ENCODE results near the gene RRP7A.
"Not testable (repeated sequence)": the region's sequence is repeated elsewhere in the genome, so short reads cannot be mapped to it uniquely, and the experiment has no call there.

Gene RRP7A

GRCh38 chr22:42499773-42500160, 19.8 kb downstream of the RRP7A start:
- DNase-seq (ENCODE audit: low read depth in 1 of 2, low spot score in 1 of 2) = not testable (repeated sequence)

DNA sequence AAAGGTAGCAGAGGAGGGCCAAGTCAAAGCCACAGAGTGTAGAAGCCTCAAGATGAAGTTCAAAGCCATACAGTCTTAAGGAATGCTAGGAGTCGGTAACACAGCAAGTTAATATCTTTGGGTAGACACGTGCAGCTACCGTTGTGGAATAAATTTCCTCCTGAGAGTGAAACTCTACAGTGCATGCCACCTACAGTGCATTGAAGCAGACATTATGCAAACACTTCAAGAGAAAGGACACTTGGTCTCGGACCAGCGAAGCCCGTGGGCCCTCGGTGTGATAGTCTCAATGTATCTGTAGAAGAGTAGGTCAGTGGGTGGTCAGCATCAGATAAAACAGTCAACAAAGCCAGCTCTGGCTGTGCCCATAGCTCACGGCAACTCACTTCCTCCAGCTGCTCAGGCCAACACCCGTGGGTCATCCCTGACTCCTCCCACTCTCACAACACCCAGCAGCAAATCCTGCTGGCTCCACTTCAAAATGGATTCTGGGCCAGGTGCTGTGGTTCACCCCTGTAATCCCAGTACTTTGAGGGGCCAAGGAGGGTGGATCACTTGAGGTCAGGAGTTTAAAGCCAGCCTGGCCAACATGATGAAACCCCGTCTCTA, 24.0 kb downstream of the RRP7A start:
- not testable (repeated sequence) for DNase-seq (ENCODE audit: low read depth in 1 of 2, low spot score in 1 of 2)

DNA sequence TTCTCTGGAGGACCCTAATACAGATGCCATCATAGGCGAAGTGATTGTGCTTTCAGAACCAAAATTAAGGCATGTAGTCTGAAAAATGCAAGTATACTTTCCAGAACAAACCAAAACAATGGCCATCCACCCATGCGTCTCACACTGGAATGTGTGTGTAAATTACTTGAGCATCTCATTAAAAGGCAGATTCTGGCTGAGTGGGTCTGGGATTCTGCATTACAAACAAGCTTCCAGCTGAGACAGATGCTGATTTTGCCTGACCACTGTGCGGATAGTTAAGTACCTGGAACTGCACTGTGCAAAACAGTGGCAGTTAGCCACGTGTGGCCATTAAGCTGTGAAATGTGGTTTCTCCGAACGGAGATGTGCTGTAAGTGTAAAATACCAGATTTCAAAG, 26.2 kb downstream of the RRP7A start:
- DNase-seq (ENCODE audit: low read depth in 1 of 2, low spot score in 1 of 2) = no peak

DNA sequence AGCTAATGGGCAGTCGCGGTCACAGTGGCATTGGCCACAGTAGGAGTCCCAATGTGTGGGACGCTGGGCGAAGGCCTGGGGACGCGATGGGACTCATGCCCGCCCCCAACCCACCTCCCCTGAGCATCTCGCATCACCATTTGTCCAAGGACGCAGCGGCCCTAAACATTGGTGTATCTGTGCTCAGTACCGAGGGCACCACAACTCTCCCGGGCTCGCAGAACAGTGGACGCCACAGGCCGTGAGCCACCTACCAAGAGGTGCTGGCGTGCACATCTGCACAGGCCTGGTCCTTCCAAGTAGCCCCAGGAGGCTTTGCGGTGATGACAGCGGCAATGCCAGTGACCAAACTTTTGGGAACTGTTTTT, 27.3 kb downstream of the RRP7A start:
- DNase-seq (ENCODE audit: low read depth in 1 of 2, low spot score in 1 of 2) = no peak

GRCh38 chr22:42490243-42490832, 29.3 kb downstream of the RRP7A start:
- DNase-seq (ENCODE audit: low read depth in 1 of 2, low spot score in 1 of 2) = no peak

GRCh38 chr22:42489000-42489399, 30.6 kb downstream of the RRP7A start:
- no peak for DNase-seq (ENCODE audit: low read depth in 1 of 2, low spot score in 1 of 2)

GRCh38 chr22:42484506-42484905, 35.1 kb downstream of the RRP7A start:
- no peak for DNase-seq (ENCODE audit: low read depth in 1 of 2, low spot score in 1 of 2)

GRCh38 chr22:42483610-42484223, 35.9 kb downstream of the RRP7A start:
- DNase-seq (ENCODE audit: low read depth in 1 of 2, low spot score in 1 of 2) = not testable (repeated sequence)

- no peak for DNase-seq (ENCODE audit: low read depth in 1 of 2, low spot score in 1 of 2)
These were observed 44.5 kb downstream of the RRP7A start for GRCh38 chr22:42475122-42475521.

GRCh38 chr22:42473484-42474193, 46.0 kb downstream of the RRP7A start:
- DNase-seq (ENCODE audit: low read depth in 1 of 2, low spot score in 1 of 2) = no peak

DNA sequence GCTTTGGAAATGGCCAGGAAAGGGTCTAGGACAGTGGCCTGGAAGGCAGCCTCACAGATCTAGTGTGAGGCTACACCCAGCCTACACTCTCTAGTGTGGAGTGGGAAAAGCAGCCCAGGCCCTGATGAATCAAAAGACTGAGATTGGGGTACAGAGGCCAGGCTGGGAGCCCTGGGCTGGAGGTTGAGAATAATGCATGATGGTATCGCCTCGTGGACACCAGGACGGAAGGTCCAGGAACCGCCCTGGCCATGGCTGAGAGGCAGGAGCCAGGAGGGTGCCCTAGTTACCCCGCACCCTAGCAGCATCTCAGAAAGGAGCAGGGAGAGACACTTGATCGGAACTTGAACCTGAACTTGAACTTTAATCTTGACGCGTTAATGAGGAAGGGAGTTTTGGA, 46.9 kb downstream of the RRP7A start:
- no peak for DNase-seq (ENCODE audit: low read depth in 1 of 2, low spot score in 1 of 2)

DNA sequence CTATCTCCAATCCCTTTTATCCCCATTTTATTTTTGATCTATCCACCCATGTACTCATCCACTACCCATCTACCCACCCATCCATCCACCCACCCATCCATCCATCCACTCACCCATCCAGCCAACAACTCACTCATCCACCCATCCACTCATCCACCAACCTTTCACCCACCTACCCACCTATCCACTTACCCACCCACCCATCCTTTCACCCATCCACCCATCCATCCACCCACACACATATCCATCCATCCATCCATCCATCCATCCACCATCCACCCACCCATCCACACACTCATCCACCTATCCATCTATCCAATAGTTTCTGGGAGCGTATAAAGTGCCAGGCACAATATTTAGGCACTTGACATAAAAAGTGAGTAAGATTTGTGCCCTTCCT, 48.2 kb downstream of the RRP7A start:
- no peak for DNase-seq (ENCODE audit: low read depth in 1 of 2, low spot score in 1 of 2)

DNA sequence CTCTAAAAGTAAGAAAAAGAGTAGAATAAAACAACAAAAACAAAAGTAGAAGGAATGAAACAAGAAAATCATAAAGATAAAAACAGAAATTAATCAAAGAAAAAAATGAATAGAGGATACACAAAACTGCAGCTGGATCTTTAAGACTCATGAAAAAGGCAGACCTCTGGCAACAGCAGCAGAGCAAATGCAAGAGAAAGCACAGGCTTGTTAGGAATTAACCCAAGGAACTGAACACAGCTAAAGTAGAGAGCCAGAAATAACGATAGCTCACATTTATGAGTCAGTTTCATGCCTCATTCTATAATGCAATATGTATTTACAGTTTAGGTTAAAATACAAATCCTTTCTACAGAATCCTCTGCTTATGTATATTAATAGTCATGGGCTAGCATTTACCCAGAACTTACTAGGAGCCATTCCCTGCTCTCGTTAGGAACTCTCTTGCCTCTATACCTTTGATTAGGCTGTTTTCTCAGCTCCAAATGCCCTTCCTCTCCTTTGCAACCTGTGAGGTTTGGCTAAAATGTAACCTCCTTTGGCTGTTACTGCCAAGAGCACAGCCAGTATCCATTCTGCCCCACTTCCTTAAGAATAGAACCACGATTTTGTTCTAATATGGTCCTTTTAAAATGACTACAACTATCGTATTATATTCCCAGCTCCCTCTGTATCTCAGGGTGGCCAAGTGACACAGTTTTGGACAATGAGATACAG, 49.1 kb downstream of the RRP7A start:
- DNase-seq (ENCODE audit: low read depth in 1 of 2, low spot score in 1 of 2) = no peak

- no peak for DNase-seq (ENCODE audit: low read depth in 1 of 2, low spot score in 1 of 2)
These were observed 50.8 kb downstream of the RRP7A start for GRCh38 chr22:42468841-42469240.

- DNase-seq (ENCODE audit: low read depth in 1 of 2, low spot score in 1 of 2) = no peak
These were observed 57.6 kb downstream of the RRP7A start for GRCh38 chr22:42462016-42462415.

GRCh38 chr22:42461511-42461910, 58.1 kb downstream of the RRP7A start:
- no peak for DNase-seq (ENCODE audit: low read depth in 1 of 2, low spot score in 1 of 2)

Data from stimulated activated CD4-positive, alpha-beta T cell treated with anti-CD3 and anti-CD28 coated beads, Interleukin-15, amount 100 ng/mL, for 1 hour (primary cell).